NOMO-1 (cell line): ENCODE measurements around the gene NDUFAF7.
"Not testable (repeated sequence)": the region's sequence is repeated elsewhere in the genome, so short reads cannot be mapped to it uniquely, and the experiment has no call there.

Source experiments
- DNase-seq, 2 experiments: peaks; one replicate each; lab custom pipeline; 2025; ENCODE audit not compliant: unreplicated experiment in 2 of 2; lab: John Stamatoyannopoulos, UW

The NDUFAF7 gene

GRCh38 chr2:37276291-37276690 lies 44.8 kb downstream of the NDUFAF7 start:
- no peak for DNase-seq

GRCh38 chr2:37281916-37282315 lies 50.5 kb downstream of the NDUFAF7 start:
- DNase-seq = no peak

- no peak for DNase-seq
Measured at GRCh38 chr2:37282746-37283145, 51.3 kb downstream of the NDUFAF7 start.

- DNase-seq = no peak
Measured at GRCh38 chr2:37283207-37283606, 51.7 kb downstream of the NDUFAF7 start.

GRCh38 chr2:37284381-37284780 lies 52.9 kb downstream of the NDUFAF7 start:
- DNase-seq = no peak

- DNase-seq = peak; percentile 7 to 50
Measured at GRCh38 chr2:37287966-37288365, 56.5 kb downstream of the NDUFAF7 start.

- DNase-seq = no peak
Measured at GRCh38 chr2:37291680-37292079, 60.2 kb downstream of the NDUFAF7 start.

GRCh38 chr2:37294858-37295257 lies 63.4 kb downstream of the NDUFAF7 start:
- not testable (repeated sequence) for DNase-seq

GRCh38 chr2:37295469-37296073 lies 64.1 kb downstream of the NDUFAF7 start:
- no peak for DNase-seq

GRCh38 chr2:37297632-37298031 lies 66.2 kb downstream of the NDUFAF7 start:
- DNase-seq = no peak
